H1 (cell line): ENCODE results near the gene ZFAND3. TPM values are rescaled to one million over a fixed set of nuclear protein-coding genes. Genes with fewer than 3 reads are reported as not detected.

Experiments
- CTCF ChIA-PET: fragments of 300-600 bp; sonication (Branson Sonifier 250); formaldehyde crosslinking; loops from one replicate; lab custom pipeline; 2021; ENCODE audit not compliant: partially characterized antibody; lab: Charles Lee
- POLR2A ChIA-PET: fragments of 300-600 bp; sonication (Branson Sonifier 250); formaldehyde crosslinking; loops from one replicate; lab custom pipeline; 2021; ENCODE audit warnings: inconsistent platforms; ENCODE audit not compliant: partially characterized antibody; lab: Charles Lee
- DNase-seq, 2 experiments: peaks; one replicate each; pipeline versions ENCODE4 v3.0.0 to v3.0.0-alpha.2; 2010 to 2022; ENCODE audit warnings: low spot score in 2 of 2, low read depth in 1 of 2, mixed read lengths in 1 of 2
- FAIRE-seq: peaks from 2 replicates; lab custom pipeline; 2011; peaks lifted over from hg19 to GRCh38; lab: Jason Lieb, UNC
- H2AFZ ChIP-seq: 2 replicates; pipeline ENCODE4 v1.8.1; 2012; ENCODE audit warnings: low read length, inconsistent platforms
- H2AK5ac ChIP-seq: 2 replicates; pipeline ENCODE4 v1.6.1; 2013; ENCODE audit warnings: low read depth, low read length
- H2BK120ac ChIP-seq: replicated peaks from 2 replicates; pipeline ENCODE3; 2013; ENCODE audit warnings: low read depth, low read length, inconsistent platforms
- H2BK12ac ChIP-seq: 2 replicates; pipeline ENCODE4 v1.6.1; 2013; ENCODE audit warnings: low read depth, low read length
- H2BK15ac ChIP-seq: 2 replicates; pipeline ENCODE4 v1.6.1; 2013; ENCODE audit warnings: low read length
- H2BK20ac ChIP-seq: 2 replicates; pipeline ENCODE4 v1.6.1; 2013; ENCODE audit warnings: low read length
- H2BK5ac ChIP-seq: 2 replicates; pipeline ENCODE4 v1.6.1; 2013; ENCODE audit warnings: low read depth, low read length
- H3K14ac ChIP-seq: 2 replicates; pipeline ENCODE4 v1.6.1; 2013; ENCODE audit warnings: inconsistent platforms; ENCODE audit not compliant: insufficient read length
- H3K18ac ChIP-seq: 2 replicates; pipeline ENCODE4 v1.6.1; 2013; ENCODE audit warnings: low read length; ENCODE audit errors: extremely low read depth
- H3K23ac ChIP-seq: 2 replicates; pipeline ENCODE4 v1.6.1; 2013; ENCODE audit warnings: inconsistent platforms; ENCODE audit not compliant: insufficient read length
- H3K23me2 ChIP-seq: 2 replicates; pipeline ENCODE4 v1.6.1; 2013; ENCODE audit warnings: low read depth, low read length
- H3K27ac ChIP-seq: 2 replicates; pipeline ENCODE4 v1.6.1; 2011; ENCODE audit warnings: low read depth, low read length, inconsistent platforms
- H3K27me3 ChIP-seq, 4 experiments: replicated peaks in 1 of 4; 1 replicate in 1 of 4; 2 replicates in 3 of 4; pipeline versions ENCODE4 v1.6.1 to v1.8.1; 2011 to 2013; ENCODE audit warnings: low read length in 3 of 4, mild to moderate bottlenecking in 3 of 4, inconsistent platforms in 2 of 4, mixed read lengths in 2 of 4, moderate library complexity in 1 of 4; ENCODE audit not compliant: control insufficient read depth in 3 of 4, insufficient read depth in 3 of 4; ENCODE audit errors: extremely low read depth in 1 of 4
- H3K36me3 ChIP-seq, 4 experiments: 2 replicates each; pipeline versions ENCODE4 v1.6.1 to v1.8.1; 2011 to 2013; ENCODE audit warnings: mild to moderate bottlenecking in 4 of 4, low read length in 3 of 4, moderate library complexity in 2 of 4, control low read depth in 1 of 4, inconsistent platforms in 1 of 4; ENCODE audit not compliant: insufficient read depth in 4 of 4, control insufficient read depth in 2 of 4
- H3K4ac ChIP-seq: replicated peaks from 2 replicates; pipeline ENCODE3; 2013; ENCODE audit warnings: low read length, low read depth, mixed read lengths, inconsistent platforms; ENCODE audit not compliant: insufficient read length
- H3K4me1 ChIP-seq, 4 experiments: replicated peaks in 1 of 4; 1 replicate in 1 of 4; 2 replicates in 3 of 4; pipeline versions ENCODE4 v1.6.1 to v1.8.1; 2011 to 2013; ENCODE audit warnings: low read length in 3 of 4, inconsistent platforms in 2 of 4, mixed read lengths in 1 of 4; ENCODE audit not compliant: insufficient read depth in 4 of 4, control insufficient read depth in 3 of 4
- H3K4me2 ChIP-seq, 2 experiments: 2 replicates each; pipeline versions ENCODE4 v1.6.1 to v1.8.1; 2011 to 2013; ENCODE audit warnings: low read depth in 2 of 2, low read length in 2 of 2, control low read depth in 1 of 2, inconsistent platforms in 1 of 2, mild to moderate bottlenecking in 1 of 2; ENCODE audit not compliant: insufficient read depth in 1 of 2
- H3K4me3 ChIP-seq, 4 experiments: fragments of 200-600, 300-600 bp in 1 of 4; sonication (generic), shearing (Covaris generic), sonication (Bioruptor Twin) in 1 of 4; 2 replicates each; pipeline versions ENCODE4 v1.5.1 to v1.8.1; 2011 to 2016; ENCODE audit warnings: low read length in 4 of 4, low read depth in 3 of 4, control low read depth in 2 of 4, inconsistent platforms in 2 of 4, mild to moderate bottlenecking in 2 of 4, mixed read lengths in 1 of 4, moderate library complexity in 1 of 4; ENCODE audit not compliant: insufficient read depth in 2 of 4; ENCODE audit errors: extremely low read depth in 1 of 4
- H3K56ac ChIP-seq: replicated peaks from 2 replicates; pipeline ENCODE3; 2013; ENCODE audit warnings: low read depth, mild to moderate bottlenecking, mixed read lengths, low read length, inconsistent platforms; ENCODE audit not compliant: insufficient read length
- H3K79me1 ChIP-seq: 2 replicates; pipeline ENCODE4 v1.6.1; 2013; ENCODE audit warnings: low read depth, low read length, control low read depth
- H3K79me2 ChIP-seq, 2 experiments: 2 replicates each; pipeline versions ENCODE4 v1.6.1 to v1.8.1; 2012 to 2013; ENCODE audit warnings: low read length in 2 of 2, mild to moderate bottlenecking in 2 of 2, inconsistent platforms in 1 of 2; ENCODE audit not compliant: insufficient read depth in 2 of 2, control insufficient read depth in 1 of 2
- H3K9ac ChIP-seq, 4 experiments: replicated peaks in 1 of 4; 1 replicate in 1 of 4; 2 replicates in 3 of 4; pipeline versions ENCODE4 v1.6.1 to v1.8.1; 2011 to 2013; ENCODE audit warnings: low read depth in 3 of 4, low read length in 3 of 4, control low read depth in 2 of 4, mild to moderate bottlenecking in 2 of 4, moderate library complexity in 2 of 4, inconsistent platforms in 1 of 4; ENCODE audit errors: extremely low read depth in 1 of 4
- H3K9me3 ChIP-seq, 2 experiments: 2 replicates each; pipeline versions ENCODE4 v1.6.1 to v1.8.1; 2012 to 2013; ENCODE audit warnings: mild to moderate bottlenecking in 2 of 2, moderate library complexity in 2 of 2, control low read depth in 1 of 2, inconsistent platforms in 1 of 2, low read depth in 1 of 2, low read length in 1 of 2, mixed read lengths in 1 of 2; ENCODE audit not compliant: insufficient read depth in 2 of 2
- H4K20me1 ChIP-seq, 2 experiments: replicated peaks in 1 of 2; 2 replicates each; pipeline versions ENCODE3 to v1.8.1; 2011 to 2013; ENCODE audit warnings: inconsistent platforms in 2 of 2, low read length in 2 of 2, mild to moderate bottlenecking in 1 of 2; ENCODE audit not compliant: insufficient read depth in 2 of 2, control insufficient read depth in 1 of 2
- H4K5ac ChIP-seq: 2 replicates; pipeline ENCODE4 v1.6.1; 2013; ENCODE audit warnings: low read length, low read depth, mixed read lengths, inconsistent platforms; ENCODE audit not compliant: insufficient read length
- H4K8ac ChIP-seq: 2 replicates; pipeline ENCODE4 v1.8.0; 2013; ENCODE audit warnings: mild to moderate bottlenecking, moderate library complexity, low read length, inconsistent platforms; ENCODE audit not compliant: insufficient read depth; ENCODE audit errors: extremely low read depth
- H4K91ac ChIP-seq: replicated peaks from 2 replicates; pipeline ENCODE3; 2013; ENCODE audit warnings: low read length, mixed read lengths, inconsistent platforms; ENCODE audit not compliant: insufficient read length
- ASH2L ChIP-seq: fragments of 200-600, 300-600 bp; sonication (generic); IDR thresholded peaks from one replicate; pipeline ENCODE4 v1.7.1; 2017; ENCODE audit warnings: low read length
- E2F6 ChIP-seq: IDR thresholded peaks from 2 replicates; pipeline ENCODE4 v1.6.1; 2012; ENCODE audit warnings: inconsistent platforms
- EGR1 ChIP-seq: IDR thresholded peaks from 2 replicates; pipeline ENCODE4 v1.6.1; 2011; ENCODE audit warnings: low read depth, low read length, borderline replicate concordance
- EZH2 ChIP-seq: fragments of 200-600 bp; sonication (generic); IDR thresholded peaks from 2 replicates; pipeline ENCODE4 v1.7.1; 2012; ENCODE audit warnings: low read depth, mild to moderate bottlenecking, moderate library complexity, low read length, inconsistent platforms; ENCODE audit not compliant: severe bottlenecking
- HDAC6 ChIP-seq: IDR thresholded peaks from one replicate; pipeline ENCODE4 v1.7.1; 2012; ENCODE audit warnings: low read depth, mild to moderate bottlenecking, inconsistent platforms, low read length, moderate library complexity
- JUND ChIP-seq: IDR thresholded peaks from 2 replicates; pipeline ENCODE4 v1.6.1; 2011; ENCODE audit warnings: mild to moderate bottlenecking, improper control_type of control experiment, low read length
- KDM1A ChIP-seq: fragments of 200-600, 300-600 bp; sonication (generic); IDR thresholded peaks from 2 replicates; pipeline ENCODE4 v1.7.1; 2016; ENCODE audit warnings: mild to moderate bottlenecking, low read length, borderline replicate concordance
- KDM4A ChIP-seq: IDR thresholded peaks from one replicate; pipeline ENCODE4 v1.7.1; 2012; ENCODE audit warnings: low read depth, mild to moderate bottlenecking, moderate library complexity, low read length, inconsistent platforms; ENCODE audit not compliant: severe bottlenecking
- MAFK ChIP-seq: IDR thresholded peaks from 2 replicates; pipeline ENCODE4 v1.6.1; 2012; ENCODE audit warnings: low read depth, mild to moderate bottlenecking, improper control_type of control experiment, low read length
- POU5F1 ChIP-seq: IDR thresholded peaks from 2 replicates; pipeline ENCODE4 v1.6.1; 2011; ENCODE audit warnings: low read depth, mild to moderate bottlenecking, low read length, moderate library complexity
- RAD21 ChIP-seq, 2 experiments: IDR thresholded peaks in 1 of 2; conservative IDR thresholded peaks in 1 of 2; 2 replicates each; pipeline ENCODE4 v1.6.1; 2011; ENCODE audit warnings: low read depth in 2 of 2, low read length in 2 of 2, improper control_type of control experiment in 1 of 2, inconsistent platforms in 1 of 2, mild to moderate bottlenecking in 1 of 2, moderate library complexity in 1 of 2
- SIX5 ChIP-seq: IDR thresholded peaks from 2 replicates; pipeline ENCODE4 v1.6.1; 2011; ENCODE audit warnings: mild to moderate bottlenecking, low read depth, low read length
- SP4 ChIP-seq: IDR thresholded peaks from 2 replicates; pipeline ENCODE4 v1.6.1; 2012; ENCODE audit warnings: low read length, inconsistent platforms
- TEAD4 ChIP-seq: IDR thresholded peaks from 2 replicates; pipeline ENCODE4 v1.6.1; 2012; ENCODE audit warnings: low read depth, low read length, inconsistent platforms, mixed read lengths
- WGBS, 2 experiments: shearing (Covaris generic) in 1 of 2; methylation state at CpG; one replicate each; pipeline versions ENCODE4 v1.1.6 to v1.1.7; 2013 to 2015; ENCODE audit warnings: low lambda C conversion rate in 2 of 2, mixed read lengths in 2 of 2, inconsistent platforms in 1 of 2, low coverage in 1 of 2, missing lambda C conversion rate in 1 of 2; ENCODE audit not compliant: insufficient replicate concordance in 2 of 2, insufficient coverage in 1 of 2, insufficient read length in 1 of 2; ENCODE audit errors: extremely low coverage in 1 of 2, missing lambda C conversion rate in 1 of 2; 5-methylcytosine and 5-hydroxymethylcytosine counted together
- polyA plus RNA-seq, 7 experiments: library from polyadenylated mRNA; depleted of rRNA in 3 of 7; stranded (reverse) in 5 of 7; unstranded in 2 of 7; fragments of >200 nt in 5 of 7; fragments of 200-250 nt in 2 of 7; gene quantifications; 1 replicate in 5 of 7; 2 replicates in 1 of 7; 4 replicates in 1 of 7; pipeline versions ENCODE4 v1.2.1 to v1.2.3, GENCODE V29; 2011 to 2013; ENCODE audit warnings: missing spikeins in 2 of 7, mixed read lengths in 2 of 7
- total RNA-seq: library from RNA; stranded (reverse); fragmentation: NEBNext Ultra II Directional; extraction: Animal tissue kit (Norgen Biotek cat#: 25700); gene quantifications from 2 replicates; pipeline ENCODE4 v1.2.1, GENCODE V29; 2021

Gene ZFAND3
- total and polyA plus RNA-seq, 2 of the 8 experiments (the other 6 are each of a cell fraction or from before 2014, with no cell fraction given), result 13.0 to 51.3 TPM

GRCh38 chr6:38032797-38033196 is 213.3 kb downstream of the ZFAND3 start:
- WGBS, 2 experiments, result 100% methylated on average over 1 of the region's 1 CpG; no CpG with 5 or more reads in 1 of the 2 experiments
- peaks cover 0 to 2% of the 10 kb centered on the region in 2 experiments for H4K20me1 ChIP-seq
- H3K36me3 ChIP-seq, result no peaks in the 10 kb centered on the region
- no peak overlapping the region for H4K8ac ChIP-seq
- no peak overlapping the region for H4K91ac ChIP-seq
- no peaks in the 10 kb centered on the region for H3K23me2 ChIP-seq
- H2AFZ ChIP-seq, result no peak overlapping the region
- H3K27me3 ChIP-seq, result no peaks in the 10 kb centered on the region
- H4K5ac ChIP-seq, result no peak overlapping the region
- H3K9me3 ChIP-seq, result no peaks in the 10 kb centered on the region
- H3K4ac ChIP-seq, result no peak overlapping the region
- no peak overlapping the region for H3K56ac ChIP-seq
- no peak overlapping the region for H3K4me3 ChIP-seq
- no peak overlapping the region for H2BK20ac ChIP-seq
- no peak overlapping the region for H2BK120ac ChIP-seq
- H3K4me1 ChIP-seq, result peaks cover 0 to 2% (median 0%) of the 10 kb centered on the region in 4 experiments; a peak in 1 of 7 replicates
- H2BK15ac ChIP-seq, result no peak overlapping the region
- H2BK5ac ChIP-seq, result no peak overlapping the region
- ChIA-PET POLR2A (interaction anchor here (1.5 kb wide), 1 partner anchor 10 kb away, joined by 3 read pairs; no protein-coding TSS in a partner anchor), CTCF (interaction anchor here (0.7 to 2.6 kb wide), 14 partner anchors 8 to 511 kb away, joined by 3 to 16 read pairs (median 4); no protein-coding TSS in a partner anchor)
- peaks cover 0 to 21% of the 10 kb centered on the region in 2 experiments; a peak in 2 of 4 replicates for H3K79me2 ChIP-seq
- no peak overlapping the region for H3K14ac ChIP-seq
- H3K27ac ChIP-seq, result no peak overlapping the region
- H3K23ac ChIP-seq, result no peak overlapping the region
- H3K18ac ChIP-seq, result no peak overlapping the region
- no peaks in the 10 kb centered on the region for H3K79me1 ChIP-seq
- H2BK12ac ChIP-seq, result no peak overlapping the region
- no peak overlapping the region for H3K4me2 ChIP-seq
- FAIRE-seq (no peak), DNase-seq (no peak)
- H3K9ac ChIP-seq, result no peak overlapping the region
- H2AK5ac ChIP-seq, result no peak overlapping the region
- TF ChIP-seq HDAC6 (no peak), KDM4A (no peak), EGR1 (no peak), KDM1A (no peak), JUND (no peak), EZH2 (no peak), ASH2L (no peak), POU5F1 (no peak), SIX5 (no peak), TEAD4 (no peak), SP4 (no peak), RAD21 (IDR thresholded peaks at IDR 0.05 in 1 of 2, conservative IDR thresholded peaks at IDR 0.05 in 1 of 2; ENCODE audit: low read depth in 2 of 2, low read length in 2 of 2) (no peak), E2F6 (no peak), MAFK (no peak)
